Bronchial epithelial cell (primary cell): ENCODE data around the gene TXNL4A. TPM values are rescaled to one million over a fixed set of nuclear protein-coding genes. Genes with fewer than 3 reads are reported as not detected.

Experiments used
- DNase-seq: peaks from one replicate; pipeline ENCODE4 v3.0.0-alpha.2; 2010; ENCODE audit warnings: low read depth
- FAIRE-seq: peaks from 2 replicates; lab custom pipeline; 2011; peaks lifted over from hg19 to GRCh38; lab: Jason Lieb, UNC
- H3K27me3 ChIP-seq: 2 replicates; pipeline ENCODE4 v1.5.1; 2011; ENCODE audit warnings: low read length; ENCODE audit not compliant: control insufficient read depth, insufficient read depth
- H3K36me3 ChIP-seq: 2 replicates; pipeline ENCODE4 v1.5.1; 2011; ENCODE audit warnings: low read length; ENCODE audit not compliant: control insufficient read depth, insufficient read depth
- H3K4me3 ChIP-seq: 2 replicates; pipeline ENCODE4 v1.5.1; 2011; ENCODE audit warnings: mild to moderate bottlenecking, low read depth, low read length, control low read depth
- total RNA-seq: library from RNA; depleted of rRNA; stranded (reverse); fragments of >200 nt; gene quantifications from 2 replicates; pipeline ENCODE4 v1.2.1, GENCODE V29; 2014
- TF ChIP-seq, protein P1 (sequence below): IDR thresholded peaks from 2 replicates; pipeline ENCODE4 v1.5.1; 2011; ENCODE audit warnings: mild to moderate bottlenecking, moderate library complexity, low read length, control low read depth, inconsistent platforms; ENCODE audit not compliant: insufficient read depth, severe bottlenecking

TXNL4A gene
- total RNA-seq, 1 donor from 2014 or later = 44.0 TPM

DNA sequence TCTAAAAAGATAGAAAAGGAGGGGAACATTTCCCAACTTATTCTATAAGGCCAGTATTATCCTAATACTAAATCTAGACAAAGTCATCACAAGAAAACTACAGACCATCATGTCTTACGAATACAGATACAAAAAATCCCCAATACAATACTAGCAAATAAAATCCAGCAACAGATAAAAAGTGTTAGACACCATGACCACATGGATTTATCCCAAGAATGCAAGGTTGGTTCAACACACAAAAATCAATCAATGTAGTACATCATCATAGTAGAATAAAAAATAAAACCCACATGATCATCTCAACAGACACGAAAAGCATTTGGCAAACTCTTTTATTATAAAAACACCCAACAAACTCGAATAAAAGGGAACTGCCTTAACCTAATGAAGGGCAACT lies 55.5 kb downstream of the TXNL4A start:
- FAIRE-seq (no peak), DNase-seq (no peak)
- peaks cover 13% of the 10 kb centered on the region for H3K36me3 ChIP-seq

DNA sequence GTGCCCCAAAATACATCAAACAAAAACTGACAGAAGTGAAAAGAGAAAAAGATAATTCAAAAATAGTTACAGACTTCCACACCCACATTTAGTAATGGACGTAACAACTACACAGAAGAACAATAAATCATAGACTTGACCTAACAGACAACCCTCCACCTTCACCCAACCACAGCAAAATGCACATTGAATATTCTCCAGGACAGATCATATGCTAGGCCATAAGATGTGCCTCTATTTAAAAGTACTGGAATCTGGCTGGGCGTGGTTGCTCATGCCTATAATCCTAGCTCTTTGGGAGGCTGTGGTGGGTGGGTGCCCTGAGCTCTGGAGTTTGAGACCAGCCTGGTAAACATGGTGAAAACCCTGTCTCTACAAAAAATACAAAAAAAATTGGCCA lies 56.9 kb downstream of the TXNL4A start:
- no peaks in the 10 kb centered on the region for H3K27me3 ChIP-seq
- FAIRE-seq = no peak
- TF ChIP-seq, protein P1, sequence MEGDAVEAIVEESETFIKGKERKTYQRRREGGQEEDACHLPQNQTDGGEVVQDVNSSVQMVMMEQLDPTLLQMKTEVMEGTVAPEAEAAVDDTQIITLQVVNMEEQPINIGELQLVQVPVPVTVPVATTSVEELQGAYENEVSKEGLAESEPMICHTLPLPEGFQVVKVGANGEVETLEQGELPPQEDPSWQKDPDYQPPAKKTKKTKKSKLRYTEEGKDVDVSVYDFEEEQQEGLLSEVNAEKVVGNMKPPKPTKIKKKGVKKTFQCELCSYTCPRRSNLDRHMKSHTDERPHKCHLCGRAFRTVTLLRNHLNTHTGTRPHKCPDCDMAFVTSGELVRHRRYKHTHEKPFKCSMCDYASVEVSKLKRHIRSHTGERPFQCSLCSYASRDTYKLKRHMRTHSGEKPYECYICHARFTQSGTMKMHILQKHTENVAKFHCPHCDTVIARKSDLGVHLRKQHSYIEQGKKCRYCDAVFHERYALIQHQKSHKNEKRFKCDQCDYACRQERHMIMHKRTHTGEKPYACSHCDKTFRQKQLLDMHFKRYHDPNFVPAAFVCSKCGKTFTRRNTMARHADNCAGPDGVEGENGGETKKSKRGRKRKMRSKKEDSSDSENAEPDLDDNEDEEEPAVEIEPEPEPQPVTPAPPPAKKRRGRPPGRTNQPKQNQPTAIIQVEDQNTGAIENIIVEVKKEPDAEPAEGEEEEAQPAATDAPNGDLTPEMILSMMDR = no peak
- DNase-seq = no peak
- peaks cover 13% of the 10 kb centered on the region for H3K36me3 ChIP-seq
- no peak overlapping the region for H3K4me3 ChIP-seq

More for the DNA sequence above, 55.5 kb downstream of the TXNL4A start:
- TF ChIP-seq, protein P1 = no peak
- Histone ChIP-seq H3K4me3 (no peak overlapping the region), H3K27me3 (no peaks in the 10 kb centered on the region)

DNA sequence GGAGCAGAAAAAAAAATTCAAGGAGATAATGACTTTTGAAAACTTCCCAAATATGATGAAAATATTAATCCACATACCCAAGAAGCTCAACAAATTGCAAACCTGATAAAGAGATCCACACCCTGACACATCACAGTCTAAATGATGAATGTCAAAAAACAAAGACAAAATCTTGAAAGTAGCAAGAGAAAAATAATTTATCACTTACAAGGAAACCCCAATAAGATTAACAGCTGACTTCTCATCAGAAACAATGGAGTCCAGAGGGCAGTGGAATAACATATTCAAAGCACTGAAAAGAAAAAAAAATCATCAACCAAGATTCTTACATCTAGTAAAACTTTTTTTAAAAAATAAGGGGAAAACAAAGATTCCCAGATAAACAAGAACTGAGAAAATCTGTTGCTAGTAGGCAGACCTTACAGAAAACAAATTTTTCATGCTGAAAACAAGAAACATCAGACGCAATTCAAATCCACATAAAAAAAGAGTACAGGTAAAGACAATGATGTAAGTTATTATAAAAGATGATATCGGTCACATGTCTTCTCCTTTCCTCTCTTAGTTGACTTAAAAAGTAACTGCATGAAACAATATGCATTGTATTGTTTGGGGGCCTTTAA lies 58.2 kb downstream of the TXNL4A start:
- TF ChIP-seq, protein P1 = no peak
- no peak overlapping the region for H3K4me3 ChIP-seq
- FAIRE-seq (no peak), DNase-seq (no peak)
- no peaks in the 10 kb centered on the region for H3K27me3 ChIP-seq
- H3K36me3 ChIP-seq = peaks cover 8% of the 10 kb centered on the region

DNA sequence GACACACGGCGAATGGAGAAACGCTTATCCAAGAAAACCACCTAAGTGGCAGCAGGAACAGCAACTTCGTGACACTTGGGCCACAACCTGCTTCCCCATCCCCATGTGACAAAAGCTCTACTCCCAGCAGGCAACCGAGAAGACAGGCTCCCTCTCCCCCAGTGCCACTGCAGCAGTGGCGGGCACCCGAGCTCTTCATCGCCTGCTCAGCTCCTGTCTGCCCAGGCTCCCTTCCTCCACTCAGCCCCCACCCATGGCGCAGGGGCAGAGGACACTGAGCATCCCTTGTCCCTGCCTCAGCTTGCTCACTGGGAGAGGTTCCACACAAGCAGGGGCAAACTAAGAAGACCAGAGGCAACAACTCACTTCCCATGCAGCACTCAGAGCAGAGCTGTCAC lies 59.8 kb downstream of the TXNL4A start:
- no peak for FAIRE-seq
- TF ChIP-seq, protein P1 = no peak
- Histone ChIP-seq H3K27me3 (no peaks in the 10 kb centered on the region), H3K36me3 (no peaks in the 10 kb centered on the region), H3K4me3 (no peak overlapping the region)
- DNase-seq = no peak

- Histone ChIP-seq H3K4me3 (no peak overlapping the region), H3K27me3 (no peaks in the 10 kb centered on the region), H3K36me3 (no peaks in the 10 kb centered on the region)
- DNase-seq = no peak
- no peak for FAIRE-seq
- TF ChIP-seq, protein P1 = no peak
Measured at GRCh38 chr18:79927607-79928562, 60.5 kb downstream of the TXNL4A start.
